DOHH2 (cell line): ENCODE measurements around the gene SETSIP.
"Not testable (repeated sequence)": the region's sequence is repeated elsewhere in the genome, so short reads cannot be mapped to it uniquely, and the experiment has no call there.

Source experiments
- H3F3A ChIP-seq: fragments of 200-600 bp; sonication (generic), shearing (Covaris generic); 2 replicates; pipeline ENCODE4 v1.6.0; 2016; ENCODE audit warnings: antibody characterized with exemption, mild to moderate bottlenecking; ENCODE audit not compliant: control insufficient read depth, insufficient read depth
- H3K27ac ChIP-seq: fragments of 200-600 bp; sonication (generic); 2 replicates; pipeline ENCODE4 v1.5.1; 2014; ENCODE audit warnings: low read depth, mild to moderate bottlenecking, low read length, moderate library complexity
- H3K27me3 ChIP-seq: fragments of 200-600 bp; sonication (generic); 2 replicates; pipeline ENCODE4 v1.6.1; 2014; ENCODE audit warnings: mild to moderate bottlenecking, low read length, mixed read lengths; ENCODE audit not compliant: control insufficient read depth
- H3K36me3 ChIP-seq: fragments of 200-600 bp; sonication (generic); 2 replicates; pipeline ENCODE4 v1.6.1; 2014; ENCODE audit warnings: mild to moderate bottlenecking, low read length, moderate library complexity, mixed read lengths; ENCODE audit not compliant: control insufficient read depth
- H3K4me1 ChIP-seq: fragments of 200-600 bp; sonication (generic); 2 replicates; pipeline ENCODE4 v1.6.1; 2014; ENCODE audit warnings: mild to moderate bottlenecking, low read length, mixed read lengths; ENCODE audit not compliant: control insufficient read depth
- H3K4me2 ChIP-seq: fragments of 200-600 bp; sonication (generic); 2 replicates; pipeline ENCODE4 v1.6.0; 2014; ENCODE audit warnings: mild to moderate bottlenecking, low read length, moderate library complexity
- H3K4me3 ChIP-seq: fragments of 200-600 bp; sonication (generic); 2 replicates; pipeline ENCODE4 v1.5.1; 2014; ENCODE audit warnings: mild to moderate bottlenecking, low read length, mixed read lengths
- H3K79me2 ChIP-seq: fragments of 200-600 bp; sonication (generic); 2 replicates; pipeline ENCODE4 v1.6.1; 2014; ENCODE audit warnings: mild to moderate bottlenecking, low read length, mixed read lengths; ENCODE audit not compliant: control insufficient read depth
- H3K9me2 ChIP-seq: fragments of 200-600 bp; sonication (generic); replicated peaks from 2 replicates; pipeline ENCODE4 v1.6.1; 2014; ENCODE audit warnings: mild to moderate bottlenecking, low read length, mixed read lengths; ENCODE audit not compliant: control insufficient read depth
- H3K9me3 ChIP-seq: fragments of 200-600 bp; sonication (generic); 2 replicates; pipeline ENCODE4 v1.6.1; 2014; ENCODE audit warnings: antibody characterized with exemption, low read length, mixed read lengths; ENCODE audit not compliant: control insufficient read depth, insufficient read depth
- H4K20me1 ChIP-seq: fragments of 200-600 bp; sonication (generic); 2 replicates; pipeline ENCODE4 v1.6.0; 2014; ENCODE audit warnings: low read depth, mild to moderate bottlenecking, antibody characterized with exemption, low read length, moderate library complexity; ENCODE audit not compliant: control insufficient read depth, insufficient read depth
- CTCF ChIP-seq: fragments of 200-600 bp; sonication (generic); IDR thresholded peaks from one replicate; pipeline ENCODE4 v1.5.1; 2014; ENCODE audit warnings: antibody characterized with exemption, mild to moderate bottlenecking, low read depth, low read length; ENCODE audit not compliant: poor library complexity, severe bottlenecking
- EZH2phosphoT487 ChIP-seq: fragments of 200-600 bp; sonication (generic); IDR thresholded peaks from 2 replicates; pipeline ENCODE4 v1.6.1; 2017; ENCODE audit warnings: borderline replicate concordance, mild to moderate bottlenecking, antibody characterized with exemption, low read length, moderate library complexity, mixed read lengths

The SETSIP gene

GRCh38 chr1:92081031-92081430 is 5.8 kb upstream of the SETSIP start:
- Histone ChIP-seq H3F3A (no peaks in the 10 kb centered on the region), H3K4me3 (peak overlapping the region; percentile 84), H3K27me3 (peaks cover 3% of the 10 kb centered on the region), H4K20me1 (no peaks in the 10 kb centered on the region), H3K4me2 (peak overlapping the region; percentile 59), H3K36me3 (no peaks in the 10 kb centered on the region), H3K79me2 (no peaks in the 10 kb centered on the region), H3K4me1 (peaks cover 7% of the 10 kb centered on the region), H3K9me2 (no peaks in the 10 kb centered on the region), H3K9me3 (peaks cover 9% of the 10 kb centered on the region; the same call in 1 of the 2 replicates), H3K27ac (no peak overlapping the region)
- TF ChIP-seq EZH2phosphoT487 (no peak), CTCF (no peak)

- TF ChIP-seq CTCF (no peak), EZH2phosphoT487 (no peak)
- Histone ChIP-seq H4K20me1 (no peaks in the 10 kb centered on the region), H3K79me2 (no peaks in the 10 kb centered on the region), H3K4me3 (peak within 1 kb of the TSS; percentile 84), H3K27me3 (peaks cover 3% of the 10 kb centered on the region), H3K9me3 (peaks cover 4% of the 10 kb centered on the region; the same call in 1 of the 2 replicates), H3K4me1 (peaks cover 7% of the 10 kb centered on the region), H3K9me2 (no peaks in the 10 kb centered on the region), H3K4me2 (peak within 1 kb of the TSS; percentile 59), H3F3A (no peaks in the 10 kb centered on the region), H3K27ac (no peak within 1 kb of the TSS), H3K36me3 (no peaks in the 10 kb centered on the region)
Measured at GRCh38 chr1:92080128-92080985, 5.1 kb upstream of the SETSIP start, which contains the start of gene BTBD8. Gene BTBD8, plus strand, starts transcription at chr1:92080345. Its CDS starts 227 bp downstream, at chr1:92080572.

GRCh38 chr1:92079441-92079840 is 4.2 kb upstream of the SETSIP start:
- Histone ChIP-seq H3K27me3 (peaks cover 3% of the 10 kb centered on the region), H3K79me2 (no peaks in the 10 kb centered on the region), H3F3A (no peaks in the 10 kb centered on the region), H3K9me2 (no peaks in the 10 kb centered on the region), H3K4me1 (peaks cover 7% of the 10 kb centered on the region), H4K20me1 (no peaks in the 10 kb centered on the region), H3K36me3 (no peaks in the 10 kb centered on the region), H3K27ac (no peak overlapping the region), H3K9me3 (peaks cover 3% of the 10 kb centered on the region; the same call in 1 of the 2 replicates), H3K4me2 (peak overlapping the region; percentile 59), H3K4me3 (peak overlapping the region; percentile 84)
- TF ChIP-seq EZH2phosphoT487 = no peak
- TF ChIP-seq CTCF = no peak

GRCh38 chr1:92078077-92078476 is 2.9 kb upstream of the SETSIP start:
- H3F3A ChIP-seq, H3K4me2 ChIP-seq, H3K4me3 ChIP-seq, H3K9me3 ChIP-seq, H3K27ac ChIP-seq, H4K20me1 ChIP-seq, H3K79me2 ChIP-seq, H3K9me2 ChIP-seq, H3K27me3 ChIP-seq, H3K36me3 ChIP-seq, H3K4me1 ChIP-seq: not testable (repeated sequence)
